Cortex of kidney (tissue), 1 donor: ENCODE data around the gene BACE2.

Experiments used
- DNase-seq: peaks from one replicate; lab custom pipeline; 2025; lab: John Stamatoyannopoulos, UW

Gene BACE2

GRCh38 chr21:41167348-41168342 lies at the start of gene BACE2:
Gene BACE2 (plus strand): TSS chr21:41168160. CDS start chr21:41168264, 104 bp downstream.
- DNase-seq, result no peak

GRCh38 chr21:41119901-41120300 lies 48.1 kb upstream of the BACE2 start:
- no peak for DNase-seq

DNA sequence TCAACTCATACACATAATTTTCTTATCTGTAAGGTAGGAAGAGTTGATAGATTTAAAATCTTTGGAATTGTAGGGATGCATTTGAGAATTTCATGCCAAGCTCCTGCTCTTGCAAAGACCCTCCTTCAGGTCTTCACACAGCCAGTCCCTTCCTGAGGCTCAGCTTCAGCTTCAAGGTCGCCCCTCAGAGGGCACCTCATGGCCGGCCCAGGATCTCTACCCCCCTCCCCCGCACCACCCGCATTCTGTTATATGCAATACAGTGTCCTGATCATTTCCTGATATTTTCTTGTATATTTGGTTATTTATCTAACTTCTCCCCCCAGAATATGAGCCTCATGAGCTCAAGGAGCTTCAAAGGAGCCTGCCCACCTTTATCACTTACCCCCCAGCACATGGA lies 47.0 kb upstream of the BACE2 start:
- no peak for DNase-seq

DNA sequence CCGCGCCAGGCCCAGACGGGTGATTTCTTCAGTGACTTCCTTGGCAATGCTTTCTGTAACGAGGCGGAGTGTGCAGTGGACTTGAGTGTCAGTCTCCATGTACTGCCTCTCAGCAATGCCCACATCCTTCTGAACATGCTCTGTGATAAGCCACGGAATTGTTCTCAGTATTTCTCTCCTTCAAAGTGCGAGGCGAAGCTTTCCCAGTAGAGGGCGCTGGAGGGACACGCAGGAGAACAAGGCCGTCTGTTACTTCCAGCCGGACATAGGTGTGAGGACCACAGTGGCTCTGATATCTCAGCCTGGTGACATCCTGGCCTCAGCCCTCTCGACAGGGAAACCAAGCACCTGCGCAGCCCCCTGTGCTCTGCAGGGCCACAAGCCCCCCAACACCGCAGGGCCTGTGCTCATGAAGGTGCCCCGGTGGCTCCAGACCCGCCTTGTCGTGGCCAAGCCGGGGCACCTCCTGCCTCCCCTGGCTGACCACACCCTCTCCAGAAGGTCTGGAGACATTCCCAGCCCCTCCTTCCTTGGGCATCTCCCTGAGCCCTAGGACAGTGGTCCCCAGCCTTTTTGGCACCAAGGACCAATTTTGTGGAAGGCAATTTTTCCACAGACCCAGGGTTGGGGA lies 46.1 kb upstream of the BACE2 start:
- no peak for DNase-seq

DNA sequence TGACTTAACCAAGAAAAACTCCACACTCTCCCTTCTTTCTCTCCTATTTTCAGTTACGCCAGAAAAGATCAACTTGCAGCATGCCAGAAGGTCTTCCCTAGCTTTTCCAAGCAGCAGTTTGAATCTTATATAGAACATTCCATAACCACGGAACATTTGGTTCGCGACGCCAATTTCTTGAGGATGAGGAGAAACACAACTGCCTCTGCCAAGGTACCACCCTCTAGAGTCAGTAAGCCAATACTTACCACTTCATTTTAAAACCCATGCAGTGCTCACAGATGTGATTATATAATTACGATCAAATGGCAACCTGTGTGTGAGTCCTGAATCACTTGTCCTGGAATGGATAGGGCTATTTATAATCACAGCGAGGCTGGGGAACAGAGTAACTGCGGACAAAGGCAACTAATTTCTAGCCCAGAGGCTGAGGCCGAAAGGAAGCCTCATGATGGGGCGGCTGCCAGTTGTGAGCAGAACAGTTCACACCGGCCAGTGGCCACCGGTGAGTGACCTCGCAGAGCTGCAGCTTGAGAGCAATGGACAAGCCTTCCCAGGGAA lies 43.2 kb upstream of the BACE2 start:
- DNase-seq, result no peak

DNA sequence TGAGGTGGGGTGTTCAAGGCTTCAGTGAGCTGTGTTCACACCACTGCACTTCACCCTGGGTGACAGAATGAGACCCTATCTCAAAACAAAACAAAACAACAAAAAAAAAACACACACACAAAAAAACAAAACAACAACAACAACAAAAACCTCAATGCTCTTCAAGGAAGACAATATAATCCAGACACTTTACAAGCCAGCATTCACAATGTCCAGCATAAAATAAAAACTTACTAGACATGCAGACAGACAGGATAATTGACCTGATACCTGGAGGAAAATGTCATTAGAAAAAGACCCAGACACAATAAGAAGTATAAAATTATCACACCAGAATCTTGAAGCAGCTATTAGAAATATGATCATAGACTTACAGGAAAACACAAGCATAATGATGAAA lies 39.0 kb upstream of the BACE2 start:
- DNase-seq, result no peak

- no peak for DNase-seq
Observed at GRCh38 chr21:41130883-41131282, 37.1 kb upstream of the BACE2 start.

GRCh38 chr21:41133874-41134522 lies 34.0 kb upstream of the BACE2 start:
- no peak for DNase-seq

DNA sequence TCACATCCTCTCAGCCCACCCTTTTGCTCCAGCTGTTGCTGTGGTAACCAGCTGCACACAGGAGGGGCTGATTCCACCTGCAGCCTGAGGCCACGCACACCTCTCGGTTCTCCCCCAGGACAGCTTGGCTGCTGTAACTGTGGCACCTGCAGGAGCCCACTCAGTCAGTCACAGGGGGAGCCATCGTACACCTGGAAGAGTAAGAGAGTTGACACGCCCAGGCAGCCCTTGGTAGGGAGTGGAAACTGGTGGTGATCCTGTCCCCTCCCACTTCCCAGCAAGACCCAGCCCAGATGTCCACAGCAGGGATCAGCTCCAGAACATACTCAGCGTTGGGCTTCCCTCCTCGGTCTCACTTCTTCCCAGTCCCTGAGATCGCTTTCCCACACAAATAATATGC lies 32.2 kb upstream of the BACE2 start:
- no peak for DNase-seq

- no peak for DNase-seq
Observed at GRCh38 chr21:41136286-41136685, 31.7 kb upstream of the BACE2 start.

- no peak for DNase-seq
Observed at GRCh38 chr21:41137401-41137800, 30.6 kb upstream of the BACE2 start.

GRCh38 chr21:41137889-41138288 lies 30.1 kb upstream of the BACE2 start:
- no peak for DNase-seq

GRCh38 chr21:41138711-41139110 lies 29.2 kb upstream of the BACE2 start:
- no peak for DNase-seq

- DNase-seq, result no peak
Observed at GRCh38 chr21:41139275-41139674, 28.7 kb upstream of the BACE2 start.

- DNase-seq, result no peak
Observed at GRCh38 chr21:41139951-41140350, 28.0 kb upstream of the BACE2 start.

GRCh38 chr21:41141031-41141457 lies 26.9 kb upstream of the BACE2 start:
- no peak for DNase-seq

- no peak for DNase-seq
Observed at GRCh38 chr21:41142051-41142795, 25.7 kb upstream of the BACE2 start.

DNA sequence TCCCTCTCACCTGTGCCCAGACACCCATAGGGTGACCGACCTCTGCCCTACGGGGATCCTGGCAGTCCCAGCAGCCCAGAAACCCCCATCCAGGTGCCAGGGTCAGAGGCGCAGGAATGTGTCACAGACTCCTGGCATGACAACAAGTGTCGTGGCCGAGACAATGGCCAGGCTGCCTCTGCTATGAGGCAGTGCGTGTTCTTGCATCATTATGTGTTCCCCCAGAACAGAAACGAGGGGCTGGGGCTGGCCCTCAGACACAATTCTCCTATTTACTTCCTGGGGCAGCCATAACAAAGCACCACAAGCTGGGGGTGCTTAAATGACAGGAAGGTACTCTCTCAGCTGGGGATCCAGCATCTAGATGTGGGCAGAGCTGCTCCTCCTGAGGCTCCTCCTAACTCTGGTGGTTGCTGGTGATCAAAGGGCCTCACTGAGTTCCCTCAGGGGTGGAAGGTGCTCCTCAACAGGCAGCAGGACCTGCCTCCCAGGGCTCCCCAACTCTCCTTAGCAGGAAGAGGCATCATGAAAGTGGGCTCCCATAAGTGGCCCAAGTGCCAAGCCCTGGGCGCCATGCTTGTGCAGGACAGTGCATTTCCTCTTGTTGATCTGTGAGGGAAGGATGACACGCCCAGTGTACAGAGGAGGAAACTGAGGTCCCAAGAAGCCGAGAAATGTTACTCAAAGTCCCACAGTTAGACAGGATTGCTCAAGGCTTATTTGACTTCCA lies 24.2 kb upstream of the BACE2 start:
- DNase-seq, result no peak

DNA sequence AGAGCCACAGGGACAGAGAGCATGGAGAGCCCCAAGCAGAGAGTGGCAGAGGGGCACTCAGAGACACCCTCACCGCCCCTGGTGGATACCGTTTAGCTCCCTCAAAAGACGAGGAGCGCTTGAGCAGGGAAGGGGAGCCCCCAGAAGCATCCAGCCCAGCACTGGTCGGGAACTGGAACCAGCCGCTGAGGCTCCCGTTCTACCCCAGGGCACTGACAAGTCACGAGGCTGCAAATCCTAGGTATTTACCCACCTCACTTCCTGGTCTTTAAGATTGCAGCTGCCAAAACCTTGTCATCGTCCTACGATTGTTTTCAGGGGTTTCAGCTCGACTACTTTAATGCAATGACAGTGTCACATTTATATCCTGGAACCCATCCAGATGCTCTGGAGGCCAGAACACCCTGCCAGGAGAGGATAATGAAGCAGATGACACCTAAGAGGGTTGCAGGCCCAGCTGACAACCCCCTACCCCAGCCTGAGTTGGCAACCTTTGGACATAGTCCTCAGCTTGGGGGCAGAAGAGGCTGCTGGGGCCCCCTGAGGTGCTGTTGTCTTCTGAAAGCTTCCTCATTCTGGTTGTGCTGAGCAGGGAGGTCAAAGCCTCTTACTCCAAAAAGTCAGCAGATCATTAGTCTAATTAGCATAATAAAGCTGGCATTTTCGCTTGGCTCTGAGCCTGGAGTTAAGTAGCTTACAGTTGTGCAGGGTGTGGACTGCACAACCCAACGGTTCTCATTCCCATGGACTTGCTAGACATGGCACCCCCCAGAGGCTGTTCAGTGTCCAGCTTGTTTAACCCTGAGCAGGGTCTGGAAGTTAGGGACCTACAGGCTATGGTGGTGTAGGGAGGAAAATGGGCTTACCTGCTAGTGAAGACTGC lies 20.6 kb upstream of the BACE2 start:
- DNase-seq, result no peak

DNA sequence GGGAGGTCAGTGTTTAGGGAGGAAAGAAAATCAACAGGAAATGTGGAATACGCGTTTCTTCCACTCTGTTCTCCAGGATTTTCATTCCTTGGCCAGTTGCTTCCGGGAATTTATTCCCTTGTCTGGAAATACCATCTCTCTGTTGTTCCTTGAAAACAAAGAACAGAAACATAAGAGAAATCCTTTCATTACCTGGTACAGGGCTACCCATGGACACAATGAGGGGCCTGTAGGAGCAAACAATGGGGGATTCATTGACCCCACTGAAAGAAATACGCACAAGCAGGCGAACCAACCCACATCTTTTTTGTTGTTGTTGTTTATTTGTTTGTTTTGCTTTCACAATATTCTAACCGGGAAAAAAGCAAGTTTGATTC lies 20.0 kb upstream of the BACE2 start:
- no peak for DNase-seq
